ENCODE measurements around the gene FANCM. TPM values are rescaled to one million over a fixed set of nuclear protein-coding genes. Genes with fewer than 3 reads are reported as not detected.

FANCM gene
- total and polyA plus RNA-seq, 9 of the 15 experiments (the other 6 are each of a cell fraction or from before 2014, with no cell fraction given): 5.1 to 14.4 (median 6.2) TPM

GRCh38 chr14:45134051-45134958 is 1.4 kb upstream of the FANCM start, which contains the start of gene FKBP3 (continued):
- TF ChIP-seq IRF1 (CRISPR knock-in tag; IDR thresholded peaks at IDR 0.05; ENCODE audit: borderline replicate concordance): no peak
- no peak for TF ChIP-seq ZNF436 (CRISPR knock-in tag; IDR thresholded peaks at IDR 0.05)
- TF ChIP-seq BHLHE40 (IDR thresholded peaks at IDR 0.05; ENCODE audit: low read length): peak; percentile 85
- no peak for TF ChIP-seq MAFG (tag; conservative IDR thresholded peaks at IDR 0.05)
- no peak for TF ChIP-seq LEF1 (IDR thresholded peaks at IDR 0.05)
- no peak for TF ChIP-seq GATA2 (CRISPR knock-in tag; IDR thresholded peaks at IDR 0.05)
- no peak for TF ChIP-seq COPS2 (conservative IDR thresholded peaks at IDR 0.05)
- no peak for TF ChIP-seq FOXA1 (IDR thresholded peaks at IDR 0.05; ENCODE audit: borderline replicate concordance)
- no peak for TF ChIP-seq CTCFL (IDR thresholded peaks at IDR 0.05; ENCODE audit: borderline replicate concordance, insufficient read depth, low read depth, low read length, poor library complexity, severe bottlenecking)
- TF ChIP-seq ZNF717 (CRISPR knock-in tag; IDR thresholded peaks at IDR 0.05): no peak
- no peak for TF ChIP-seq ZNF347 (CRISPR knock-in tag; IDR thresholded peaks at IDR 0.05; ENCODE audit: low read depth)
- no peak for TF ChIP-seq ADNP (tag; IDR thresholded peaks at IDR 0.05)
- TF ChIP-seq PHB2 (IDR thresholded peaks at IDR 0.05; ENCODE audit: low read depth): no peak
- no peak for TF ChIP-seq CCAR2 (IDR thresholded peaks at IDR 0.05; ENCODE audit: low read depth, low read length)
- no peak for TF ChIP-seq ZNF778 (CRISPR knock-in tag; IDR thresholded peaks at IDR 0.05)
- TF ChIP-seq ZNF584 (CRISPR knock-in tag; IDR thresholded peaks at IDR 0.05; ENCODE audit: low read depth): no peak
- TF ChIP-seq RBM34 (IDR thresholded peaks at IDR 0.05; ENCODE audit: borderline replicate concordance, insufficient read depth, low read length): no peak
- no peak; the same call in 1 of the 2 replicates for TF ChIP-seq EGR1 (conservative IDR thresholded peaks at IDR 0.05)
- TF ChIP-seq GTF2A2 (tag; IDR thresholded peaks at IDR 0.05): 0 out of 2 replicates have a peak, but pooled peaks have one; percentile 44
- TF ChIP-seq ARHGAP35 (IDR thresholded peaks at IDR 0.05; ENCODE audit: partially characterized antibody): no peak
- no peak for TF ChIP-seq ZNF586 (CRISPR knock-in tag; conservative IDR thresholded peaks at IDR 0.05)
- TF ChIP-seq NR4A1 (CRISPR knock-in tag; IDR thresholded peaks at IDR 0.05): no peak
- no peak for TF ChIP-seq NR4A1 (tag; IDR thresholded peaks at IDR 0.05)
- TF ChIP-seq NCOA6 (IDR thresholded peaks at IDR 0.05): no peak
- no peak for TF ChIP-seq TCF15 (CRISPR knock-in tag; IDR thresholded peaks at IDR 0.05)
